ENCODE measurements around the gene LCN2. TPM values are rescaled to one million over a fixed set of nuclear protein-coding genes. Genes with fewer than 3 reads are reported as not detected.

Gene LCN2
- total RNA-seq, 1 experiment from 2014 or later: 1.3 TPM

DNA sequence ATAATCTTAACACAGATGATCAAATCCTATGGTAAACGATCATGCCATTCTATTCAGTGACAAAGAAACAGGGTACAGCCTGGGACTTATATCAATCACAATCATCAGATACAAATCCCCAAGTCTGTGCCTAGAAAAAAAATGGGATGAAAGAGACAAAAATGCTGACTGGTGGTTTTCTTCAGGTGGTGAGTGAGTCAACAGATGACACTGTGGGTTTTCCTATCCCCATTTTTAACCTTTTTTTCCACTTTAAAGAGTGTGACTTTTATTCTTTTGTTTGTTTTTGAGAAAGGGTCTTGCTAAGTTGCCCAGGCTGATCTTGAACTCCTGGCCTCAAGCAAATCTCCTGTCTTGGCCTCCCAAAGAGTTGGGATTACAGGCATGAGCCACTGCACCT is 39.0 kb downstream of the LCN2 start:
- Mint-ChIP-seq H3K4me3 (no peak overlapping the region), H3K9me3 (no peaks in the 10 kb centered on the region), H3K27ac (no peak overlapping the region), H3K4me1 (peaks cover 11% of the 10 kb centered on the region), H3K27me3 (ENCODE audit: low read depth) (peaks cover 8% of the 10 kb centered on the region), H3K36me3 (peaks cover 25% of the 10 kb centered on the region)
- ChIA-PET CTCF (interaction anchor here (0.6 to 1.3 kb wide), 3 partner anchors 15 to 72 kb away, joined by 4 to 6 read pairs (median 5); partner anchors contain the start of gene DNM1), POLR2A (no interaction called here)
- DNase-seq (ENCODE audit: low spot score) (no peak), ATAC-seq (no peak)
- TF ChIP-seq, protein P1, sequence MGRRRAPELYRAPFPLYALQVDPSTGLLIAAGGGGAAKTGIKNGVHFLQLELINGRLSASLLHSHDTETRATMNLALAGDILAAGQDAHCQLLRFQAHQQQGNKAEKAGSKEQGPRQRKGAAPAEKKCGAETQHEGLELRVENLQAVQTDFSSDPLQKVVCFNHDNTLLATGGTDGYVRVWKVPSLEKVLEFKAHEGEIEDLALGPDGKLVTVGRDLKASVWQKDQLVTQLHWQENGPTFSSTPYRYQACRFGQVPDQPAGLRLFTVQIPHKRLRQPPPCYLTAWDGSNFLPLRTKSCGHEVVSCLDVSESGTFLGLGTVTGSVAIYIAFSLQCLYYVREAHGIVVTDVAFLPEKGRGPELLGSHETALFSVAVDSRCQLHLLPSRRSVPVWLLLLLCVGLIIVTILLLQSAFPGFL (CRISPR knock-in tag; IDR thresholded peaks at IDR 0.05; ENCODE audit: borderline replicate concordance): no peak
- TF ChIP-seq ZNF317 (CRISPR knock-in tag; IDR thresholded peaks at IDR 0.05; ENCODE audit: borderline replicate concordance, low read depth): no peak
- TF ChIP-seq, protein P2, sequence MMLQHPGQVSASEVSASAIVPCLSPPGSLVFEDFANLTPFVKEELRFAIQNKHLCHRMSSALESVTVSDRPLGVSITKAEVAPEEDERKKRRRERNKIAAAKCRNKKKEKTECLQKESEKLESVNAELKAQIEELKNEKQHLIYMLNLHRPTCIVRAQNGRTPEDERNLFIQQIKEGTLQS (CRISPR knock-in tag; conservative IDR thresholded peaks at IDR 0.05): no peak
- no peak for TF ChIP-seq ZNF671 (CRISPR knock-in tag; IDR thresholded peaks at IDR 0.05)
- no peak for TF ChIP-seq JUN (CRISPR knock-in tag; IDR thresholded peaks at IDR 0.05)
- TF ChIP-seq TEAD4 (CRISPR knock-in tag; IDR thresholded peaks at IDR 0.05): no peak
- TF ChIP-seq, protein P3, sequence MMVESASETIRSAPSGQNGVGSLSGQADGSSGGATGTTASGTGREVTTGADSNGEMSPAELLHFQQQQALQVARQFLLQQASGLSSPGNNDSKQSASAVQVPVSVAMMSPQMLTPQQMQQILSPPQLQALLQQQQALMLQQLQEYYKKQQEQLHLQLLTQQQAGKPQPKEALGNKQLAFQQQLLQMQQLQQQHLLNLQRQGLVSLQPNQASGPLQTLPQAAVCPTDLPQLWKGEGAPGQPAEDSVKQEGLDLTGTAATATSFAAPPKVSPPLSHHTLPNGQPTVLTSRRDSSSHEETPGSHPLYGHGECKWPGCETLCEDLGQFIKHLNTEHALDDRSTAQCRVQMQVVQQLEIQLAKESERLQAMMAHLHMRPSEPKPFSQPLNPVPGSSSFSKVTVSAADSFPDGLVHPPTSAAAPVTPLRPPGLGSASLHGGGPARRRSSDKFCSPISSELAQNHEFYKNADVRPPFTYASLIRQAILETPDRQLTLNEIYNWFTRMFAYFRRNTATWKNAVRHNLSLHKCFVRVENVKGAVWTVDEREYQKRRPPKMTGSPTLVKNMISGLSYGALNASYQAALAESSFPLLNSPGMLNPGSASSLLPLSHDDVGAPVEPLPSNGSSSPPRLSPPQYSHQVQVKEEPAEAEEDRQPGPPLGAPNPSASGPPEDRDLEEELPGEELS (CRISPR knock-in tag; IDR thresholded peaks at IDR 0.05): no peak
- TF ChIP-seq CREM (CRISPR knock-in tag; IDR thresholded peaks at IDR 0.05): no peak
- no peak for TF ChIP-seq RORB (CRISPR knock-in tag; IDR thresholded peaks at IDR 0.05)
- no peak for TF ChIP-seq TEAD1 (CRISPR knock-in tag; IDR thresholded peaks at IDR 0.05)
- TF ChIP-seq NFATC4 (CRISPR knock-in tag; IDR thresholded peaks at IDR 0.05): no peak
- TF ChIP-seq, protein P4, sequence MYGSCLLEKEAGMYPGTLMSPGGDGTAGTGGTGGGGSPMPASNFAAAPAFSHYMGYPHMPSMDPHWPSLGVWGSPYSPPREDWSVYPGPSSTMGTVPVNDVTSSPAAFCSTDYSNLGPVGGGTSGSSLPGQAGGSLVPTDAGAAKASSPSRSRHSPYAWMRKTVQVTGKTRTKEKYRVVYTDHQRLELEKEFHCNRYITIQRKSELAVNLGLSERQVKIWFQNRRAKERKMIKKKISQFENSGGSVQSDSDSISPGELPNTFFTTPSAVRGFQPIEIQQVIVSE (CRISPR knock-in tag; IDR thresholded peaks at IDR 0.05; ENCODE audit: borderline replicate concordance): no peak
- TF ChIP-seq, protein P5, sequence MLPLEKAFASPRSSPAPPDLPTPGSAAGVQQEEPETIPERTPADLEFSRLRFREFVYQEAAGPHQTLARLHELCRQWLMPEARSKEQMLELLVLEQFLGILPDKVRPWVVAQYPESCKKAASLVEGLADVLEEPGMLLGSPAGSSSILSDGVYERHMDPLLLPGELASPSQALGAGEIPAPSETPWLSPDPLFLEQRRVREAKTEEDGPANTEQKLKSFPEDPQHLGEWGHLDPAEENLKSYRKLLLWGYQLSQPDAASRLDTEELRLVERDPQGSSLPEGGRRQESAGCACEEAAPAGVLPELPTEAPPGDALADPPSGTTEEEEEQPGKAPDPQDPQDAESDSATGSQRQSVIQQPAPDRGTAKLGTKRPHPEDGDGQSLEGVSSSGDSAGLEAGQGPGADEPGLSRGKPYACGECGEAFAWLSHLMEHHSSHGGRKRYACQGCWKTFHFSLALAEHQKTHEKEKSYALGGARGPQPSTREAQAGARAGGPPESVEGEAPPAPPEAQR (CRISPR knock-in tag; IDR thresholded peaks at IDR 0.05): no peak
- TF ChIP-seq ZNF416 (CRISPR knock-in tag; IDR thresholded peaks at IDR 0.05): no peak
- TF ChIP-seq ATF1 (CRISPR knock-in tag; IDR thresholded peaks at IDR 0.05): no peak
- no peak for TF ChIP-seq TCF7 (CRISPR knock-in tag; IDR thresholded peaks at IDR 0.05; ENCODE audit: low read depth)
- no peak for TF ChIP-seq EMX1 (CRISPR knock-in tag; IDR thresholded peaks at IDR 0.05)
- TF ChIP-seq TP53 (CRISPR knock-in tag; IDR thresholded peaks at IDR 0.05): no peak

DNA sequence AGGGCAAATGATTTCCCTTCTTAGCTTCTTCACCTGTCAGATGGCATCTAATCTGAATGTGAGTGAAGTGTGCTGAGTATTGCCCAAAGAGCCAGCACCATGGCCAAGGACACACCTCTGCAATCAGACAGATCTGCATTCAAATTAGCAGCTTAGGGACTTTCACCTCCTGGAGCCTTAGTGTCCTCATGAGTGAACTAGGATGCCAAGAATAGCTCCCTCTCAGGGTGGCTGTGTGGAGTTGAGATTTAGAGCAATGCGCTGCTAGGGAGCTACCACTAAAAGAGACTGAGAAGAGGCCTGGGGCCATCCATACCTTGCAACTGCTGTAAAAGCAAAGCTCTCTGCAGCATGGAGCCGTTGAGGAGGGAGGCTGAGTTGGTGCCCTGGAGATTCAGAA is 40.8 kb downstream of the LCN2 start:
- Mint-ChIP-seq H3K27me3 (ENCODE audit: low read depth) (peaks cover 10% of the 10 kb centered on the region), H3K36me3 (peaks cover 19% of the 10 kb centered on the region), H3K4me1 (peaks cover 11% of the 10 kb centered on the region), H3K9me3 (no peaks in the 10 kb centered on the region), H3K4me3 (peak overlapping the region; percentile 90), H3K27ac (no peak overlapping the region)
- POLR2A ChIA-PET: interaction anchor here (0.6 kb wide), 1 partner anchor 115 kb away, joined by 7 read pairs; no protein-coding TSS in a partner anchor
- CTCF ChIA-PET: interaction anchor here (0.6 to 3.6 kb wide), 11 partner anchors 11 to 72 kb away, joined by 3 to 18 read pairs (median 7); partner anchors contain the start of gene DNM1
- ATAC-seq (no peak), DNase-seq (ENCODE audit: low spot score) (no peak)
- TF ChIP-seq, protein P2 (CRISPR knock-in tag; conservative IDR thresholded peaks at IDR 0.05): no peak
- TF ChIP-seq GABPB1 (CRISPR knock-in tag; IDR thresholded peaks at IDR 0.05) (no peak), NFYB (CRISPR knock-in tag; conservative IDR thresholded peaks at IDR 0.05; ENCODE audit: low read depth) (no peak), ZNF138 (CRISPR knock-in tag; conservative IDR thresholded peaks at IDR 0.05) (no peak), IRF2 (CRISPR knock-in tag; IDR thresholded peaks at IDR 0.05; ENCODE audit: borderline replicate concordance, low read depth) (no peak), ZNF423 (CRISPR knock-in tag; IDR thresholded peaks at IDR 0.05) (no peak)
- TF ChIP-seq, protein P6, sequence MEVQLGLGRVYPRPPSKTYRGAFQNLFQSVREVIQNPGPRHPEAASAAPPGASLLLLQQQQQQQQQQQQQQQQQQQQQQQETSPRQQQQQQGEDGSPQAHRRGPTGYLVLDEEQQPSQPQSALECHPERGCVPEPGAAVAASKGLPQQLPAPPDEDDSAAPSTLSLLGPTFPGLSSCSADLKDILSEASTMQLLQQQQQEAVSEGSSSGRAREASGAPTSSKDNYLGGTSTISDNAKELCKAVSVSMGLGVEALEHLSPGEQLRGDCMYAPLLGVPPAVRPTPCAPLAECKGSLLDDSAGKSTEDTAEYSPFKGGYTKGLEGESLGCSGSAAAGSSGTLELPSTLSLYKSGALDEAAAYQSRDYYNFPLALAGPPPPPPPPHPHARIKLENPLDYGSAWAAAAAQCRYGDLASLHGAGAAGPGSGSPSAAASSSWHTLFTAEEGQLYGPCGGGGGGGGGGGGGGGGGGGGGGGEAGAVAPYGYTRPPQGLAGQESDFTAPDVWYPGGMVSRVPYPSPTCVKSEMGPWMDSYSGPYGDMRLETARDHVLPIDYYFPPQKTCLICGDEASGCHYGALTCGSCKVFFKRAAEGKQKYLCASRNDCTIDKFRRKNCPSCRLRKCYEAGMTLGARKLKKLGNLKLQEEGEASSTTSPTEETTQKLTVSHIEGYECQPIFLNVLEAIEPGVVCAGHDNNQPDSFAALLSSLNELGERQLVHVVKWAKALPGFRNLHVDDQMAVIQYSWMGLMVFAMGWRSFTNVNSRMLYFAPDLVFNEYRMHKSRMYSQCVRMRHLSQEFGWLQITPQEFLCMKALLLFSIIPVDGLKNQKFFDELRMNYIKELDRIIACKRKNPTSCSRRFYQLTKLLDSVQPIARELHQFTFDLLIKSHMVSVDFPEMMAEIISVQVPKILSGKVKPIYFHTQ (CRISPR knock-in tag; IDR thresholded peaks at IDR 0.05): no peak
- TF ChIP-seq, protein P7, sequence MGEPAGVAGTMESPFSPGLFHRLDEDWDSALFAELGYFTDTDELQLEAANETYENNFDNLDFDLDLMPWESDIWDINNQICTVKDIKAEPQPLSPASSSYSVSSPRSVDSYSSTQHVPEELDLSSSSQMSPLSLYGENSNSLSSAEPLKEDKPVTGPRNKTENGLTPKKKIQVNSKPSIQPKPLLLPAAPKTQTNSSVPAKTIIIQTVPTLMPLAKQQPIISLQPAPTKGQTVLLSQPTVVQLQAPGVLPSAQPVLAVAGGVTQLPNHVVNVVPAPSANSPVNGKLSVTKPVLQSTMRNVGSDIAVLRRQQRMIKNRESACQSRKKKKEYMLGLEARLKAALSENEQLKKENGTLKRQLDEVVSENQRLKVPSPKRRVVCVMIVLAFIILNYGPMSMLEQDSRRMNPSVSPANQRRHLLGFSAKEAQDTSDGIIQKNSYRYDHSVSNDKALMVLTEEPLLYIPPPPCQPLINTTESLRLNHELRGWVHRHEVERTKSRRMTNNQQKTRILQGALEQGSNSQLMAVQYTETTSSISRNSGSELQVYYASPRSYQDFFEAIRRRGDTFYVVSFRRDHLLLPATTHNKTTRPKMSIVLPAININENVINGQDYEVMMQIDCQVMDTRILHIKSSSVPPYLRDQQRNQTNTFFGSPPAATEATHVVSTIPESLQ (CRISPR knock-in tag; IDR thresholded peaks at IDR 0.05): no peak

Data from WTC11 (cell line).